Measurements from ENCODE around the gene MSX1.

Gene MSX1

DNA sequence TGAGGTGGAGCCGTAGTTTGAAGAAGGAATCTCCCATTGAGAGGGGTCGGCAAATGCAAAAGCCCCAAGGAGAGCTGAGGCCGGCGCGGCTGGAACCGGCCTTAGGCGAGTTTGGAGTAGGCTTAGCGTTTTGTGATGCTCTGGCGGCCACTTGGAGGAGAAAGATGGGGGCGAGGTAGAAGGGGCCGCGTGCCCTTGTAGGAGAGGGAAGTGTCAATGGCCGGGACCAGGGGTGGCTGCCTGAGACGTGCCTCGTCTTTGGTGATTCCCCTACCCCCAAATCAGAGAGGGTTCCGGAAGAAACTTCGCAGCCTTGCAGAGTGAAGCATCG, 11.7 kb downstream of the MSX1 start:
- DNase-seq: no peak

DNA sequence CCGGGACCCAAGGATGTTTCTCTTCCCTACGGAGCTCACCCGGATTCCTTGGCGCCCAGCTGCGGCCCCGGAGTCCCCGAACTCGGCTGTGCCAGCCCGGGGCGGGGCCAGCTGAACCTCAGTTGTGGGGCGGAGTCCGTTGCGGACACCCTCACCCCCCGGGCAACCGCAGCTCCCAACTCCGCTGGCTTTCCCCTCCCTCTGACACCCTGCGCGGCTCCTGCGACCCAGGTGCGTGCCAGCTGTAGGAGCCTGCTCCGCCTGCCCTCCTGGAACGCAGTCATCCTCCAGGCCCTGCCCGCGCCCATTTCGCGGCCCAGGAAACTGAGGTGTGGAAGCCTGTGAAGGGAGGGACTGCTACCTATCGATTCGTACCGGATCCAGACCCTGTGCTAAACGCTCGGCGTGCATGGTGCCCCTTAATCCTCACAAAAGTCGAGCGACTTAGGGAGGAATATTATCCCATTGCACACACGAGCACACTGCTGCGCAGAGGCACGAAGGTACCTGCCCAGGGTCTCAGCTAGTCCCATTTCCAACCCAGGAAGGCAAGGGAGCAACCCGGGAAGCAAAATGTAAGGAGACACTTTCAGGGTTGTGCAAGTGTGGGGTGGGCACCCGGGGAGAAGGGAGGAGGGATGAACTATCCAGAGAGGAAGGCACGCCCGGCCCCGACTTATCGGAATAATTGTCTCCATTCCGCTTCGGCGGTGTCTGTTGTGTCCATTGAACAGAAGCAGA, 12.3 kb downstream of the MSX1 start:
- DNase-seq: no peak

DNA sequence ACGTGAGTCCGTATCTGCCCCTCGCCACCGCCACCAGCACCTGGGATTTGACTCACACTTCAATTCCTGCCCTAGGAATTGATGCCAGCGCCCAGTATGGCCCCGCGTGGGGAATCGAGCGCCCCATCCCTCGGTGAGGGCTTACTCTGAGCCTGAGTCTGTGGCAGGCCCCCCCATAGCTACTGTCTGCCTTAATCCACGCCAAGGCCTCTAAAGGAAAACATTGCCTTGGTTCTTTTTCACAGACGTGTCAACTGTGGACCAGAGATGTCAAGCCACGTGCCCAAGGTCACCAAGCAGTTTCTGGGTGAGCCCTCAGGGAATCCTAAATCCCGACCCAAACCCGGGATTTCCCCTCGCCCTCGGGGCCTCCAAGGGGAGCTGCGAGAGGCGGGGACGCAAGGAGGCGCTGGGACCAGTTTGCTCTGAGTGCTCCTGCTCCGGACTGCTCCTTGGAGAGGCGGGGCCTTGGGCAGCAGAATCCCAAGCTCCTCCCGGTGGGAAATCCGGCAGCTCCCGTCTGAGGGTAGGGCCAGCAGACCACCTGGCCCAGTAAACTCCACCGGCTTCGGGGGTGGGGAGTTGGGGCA, 12.9 kb downstream of the MSX1 start:
- no peak for DNase-seq

DNA sequence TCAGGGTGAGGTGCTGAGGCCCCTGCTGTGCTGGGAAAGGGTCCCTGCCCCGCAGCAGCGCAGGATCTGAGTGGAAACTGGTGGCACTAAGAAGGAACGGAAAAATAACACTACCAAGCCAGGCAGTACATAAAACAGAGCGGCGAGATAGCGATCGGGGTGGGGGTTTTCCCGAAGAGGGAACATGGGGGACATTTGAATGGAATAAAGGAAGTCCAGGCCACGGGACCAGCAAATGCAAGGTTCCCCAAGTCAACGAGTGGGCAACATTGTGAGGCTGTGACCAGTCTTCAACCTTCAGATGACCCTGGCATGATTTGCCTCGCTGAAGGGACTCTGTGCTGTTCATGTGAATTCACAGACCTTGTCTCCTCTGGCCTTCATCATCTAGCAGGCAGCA, 13.7 kb downstream of the MSX1 start:
- DNase-seq: no peak

DNA sequence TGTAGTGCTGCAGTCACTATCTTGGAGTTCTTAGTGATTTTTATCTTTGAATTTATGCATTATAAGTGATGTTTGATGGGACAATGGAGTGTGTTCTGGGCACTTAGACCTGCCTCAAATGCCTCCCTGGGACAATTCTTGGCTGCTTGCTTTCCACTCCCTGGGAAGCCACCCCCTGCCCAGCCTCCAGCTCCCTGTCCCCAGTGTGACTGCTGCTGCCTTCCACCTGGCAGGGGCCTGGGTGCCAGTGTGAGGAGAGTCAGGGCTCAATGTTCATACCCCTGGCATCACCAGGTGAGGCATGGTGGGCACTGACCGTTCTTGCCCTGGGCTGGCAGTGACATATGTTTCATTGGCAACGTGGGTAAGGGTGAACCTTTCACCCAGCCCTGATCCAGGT, 14.8 kb downstream of the MSX1 start:
- no peak for DNase-seq

DNA sequence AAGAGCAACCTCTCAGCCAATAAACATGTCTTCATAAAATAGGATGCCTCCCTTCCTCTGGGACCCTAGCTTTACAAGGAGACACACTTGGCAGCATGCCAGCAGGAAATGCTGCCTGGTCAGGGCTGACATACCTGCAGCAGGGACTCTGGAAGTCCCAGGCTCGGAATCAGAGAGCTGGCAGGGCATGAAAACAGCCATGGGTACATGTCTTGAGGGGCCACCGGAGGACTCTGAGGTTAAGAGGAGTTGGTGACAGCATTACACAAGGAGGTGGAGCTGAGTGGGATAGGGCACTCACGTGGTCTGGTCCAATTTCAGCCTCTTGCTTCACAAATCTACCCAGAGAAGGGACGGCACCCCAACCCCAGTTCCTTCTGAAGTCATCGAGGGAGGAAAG, 15.7 kb downstream of the MSX1 start:
- no peak for DNase-seq

DNA sequence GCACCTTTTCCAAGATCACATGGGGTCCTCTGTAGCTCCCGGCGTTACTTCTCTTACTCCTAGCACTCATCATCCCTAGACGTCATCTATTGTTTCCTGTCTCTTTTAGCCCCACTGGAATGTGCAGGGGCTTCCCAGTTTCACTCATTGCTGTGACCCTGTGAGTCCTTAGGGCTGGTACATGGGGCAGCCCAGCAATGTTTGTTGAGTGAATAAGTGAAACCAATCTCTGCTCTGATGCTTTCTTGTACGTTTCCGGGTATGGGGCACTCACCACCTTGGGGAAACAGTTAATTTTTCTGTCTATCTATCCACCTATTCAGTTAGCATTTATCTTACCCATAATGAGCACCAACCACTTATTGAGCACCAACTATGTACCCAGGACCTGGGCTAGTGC, 16.1 kb downstream of the MSX1 start:
- no peak for DNase-seq

DNA sequence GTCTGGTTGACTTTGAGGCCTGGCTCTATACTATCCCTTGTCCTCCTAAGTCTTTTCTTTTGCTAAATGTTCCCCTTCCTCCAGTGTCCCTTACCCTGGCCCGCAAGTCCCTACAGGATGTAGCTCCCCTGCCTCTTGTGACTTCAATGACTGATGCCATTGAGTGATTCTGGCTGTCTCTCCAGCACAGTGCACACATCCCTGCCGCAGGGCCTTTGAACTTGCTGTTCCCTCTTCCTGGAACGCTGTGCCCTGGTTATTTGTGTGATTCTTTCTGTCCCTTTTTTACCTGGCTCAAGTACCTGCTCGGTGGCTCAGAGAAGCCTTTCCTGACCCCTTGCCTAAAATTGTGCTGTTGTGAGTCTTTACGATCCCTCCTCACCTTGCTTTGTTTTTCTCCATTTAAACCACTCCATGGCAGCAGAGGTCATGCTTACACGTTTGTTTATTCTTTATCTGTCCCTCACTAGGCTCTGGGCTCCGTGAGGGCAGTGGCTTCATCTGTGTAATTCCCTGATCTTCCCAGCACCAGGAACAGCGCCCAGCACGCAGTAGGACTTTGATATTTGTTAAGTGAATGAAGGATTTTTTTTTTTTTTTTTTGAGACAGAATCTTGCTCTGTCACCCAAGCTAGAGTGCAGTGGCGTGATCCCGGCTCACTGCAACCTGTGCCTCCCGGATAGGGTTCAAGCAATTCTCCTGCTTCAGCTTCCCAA, 17.6 kb downstream of the MSX1 start:
- DNase-seq: no peak

DNA sequence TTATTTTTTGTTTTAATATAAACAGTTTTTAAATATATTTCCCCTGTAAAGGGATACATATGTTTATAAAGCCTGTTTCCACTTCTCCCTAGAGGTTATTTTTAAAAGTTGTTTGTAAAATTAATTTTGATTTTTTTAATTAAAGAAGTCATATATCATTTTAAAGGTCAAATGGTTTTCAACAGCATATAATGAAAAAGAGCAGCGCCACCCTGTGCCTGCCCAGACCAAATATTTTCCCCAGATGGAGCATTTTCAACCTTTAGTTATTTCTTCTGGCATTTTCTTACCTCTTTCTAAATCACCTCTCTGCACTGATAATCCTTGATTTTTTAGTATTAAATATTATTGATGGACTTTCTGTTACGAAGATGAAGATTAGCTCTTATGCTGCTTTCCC, 21.0 kb downstream of the MSX1 start:
- no peak for DNase-seq

DNA sequence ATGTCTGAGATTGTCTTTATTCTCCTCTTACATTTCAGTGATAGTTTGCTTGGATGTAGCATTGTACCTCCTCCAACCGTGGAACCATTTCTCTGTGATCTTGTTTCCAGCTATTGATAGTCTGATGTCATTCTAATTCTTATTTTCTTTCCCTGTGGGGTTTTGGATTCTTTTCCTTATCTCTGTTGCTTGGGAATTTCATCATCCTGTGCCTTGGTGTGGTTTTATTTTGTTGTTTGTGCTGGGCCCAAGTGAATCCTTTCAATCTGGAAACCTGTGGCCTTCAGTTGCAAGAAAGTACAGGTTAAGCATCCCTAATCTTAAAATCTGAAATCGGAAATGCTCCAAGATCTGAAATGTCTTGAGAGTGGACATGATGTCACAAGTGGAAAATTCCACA, 22.0 kb downstream of the MSX1 start:
- DNase-seq: no peak

DNA sequence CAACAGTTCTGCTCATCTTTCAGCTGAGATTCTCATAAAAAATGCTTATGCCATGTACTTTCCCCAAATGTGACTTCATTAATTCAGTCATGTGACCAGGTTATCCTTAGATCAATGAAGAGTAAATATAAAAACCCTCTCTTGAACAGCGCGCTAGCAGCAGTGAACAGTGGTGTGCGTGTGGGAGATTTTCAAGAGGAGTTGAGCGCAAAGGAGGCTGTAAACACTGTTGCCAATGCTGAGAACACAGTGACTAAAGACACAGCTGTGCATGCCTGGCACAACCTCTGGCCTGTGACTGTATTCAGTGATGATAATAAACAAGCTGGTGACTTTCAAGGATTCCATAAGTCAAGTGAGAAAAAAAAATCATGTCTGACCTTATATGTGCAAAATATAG, 25.1 kb downstream of the MSX1 start:
- no peak for DNase-seq

DNA sequence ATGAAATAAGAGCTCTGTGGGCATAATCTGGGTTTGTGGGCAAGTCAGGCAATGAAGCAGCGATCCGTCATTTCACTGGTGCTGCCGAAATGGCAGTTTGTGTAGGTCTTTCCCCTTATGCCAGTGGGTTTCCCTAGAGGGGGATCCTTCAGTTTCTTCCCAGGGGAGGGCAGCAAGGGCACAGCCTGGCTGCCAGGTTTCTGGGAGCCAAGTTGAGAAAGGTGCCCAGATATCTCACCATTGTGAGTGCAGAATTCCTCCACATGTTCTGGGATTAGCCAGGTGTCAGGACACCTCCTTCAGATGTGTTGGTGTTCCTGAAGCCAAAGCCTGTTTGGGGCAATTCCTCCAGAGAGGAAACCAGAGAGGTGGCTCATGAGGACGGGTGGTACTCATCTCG, 28.0 kb downstream of the MSX1 start:
- DNase-seq: no peak

DNA sequence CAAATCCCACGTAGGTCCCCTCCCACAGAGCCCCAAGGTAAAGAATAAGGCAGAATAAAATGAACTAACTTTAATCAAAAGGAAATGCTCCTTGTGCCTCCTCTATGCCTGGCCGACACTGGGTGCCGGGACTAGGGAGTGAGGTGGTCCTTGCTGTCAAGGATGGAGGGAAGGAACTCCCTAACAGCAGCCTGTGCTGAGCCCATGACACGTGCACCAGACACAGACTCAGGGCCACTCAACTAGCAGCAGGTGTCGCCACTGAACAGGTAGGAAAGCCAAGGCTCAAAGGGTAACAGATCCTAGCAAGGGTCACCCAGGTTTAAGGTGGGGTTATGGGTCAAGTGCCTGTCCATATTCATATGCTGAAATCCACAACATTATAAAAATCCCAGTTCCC, 29.2 kb downstream of the MSX1 start:
- DNase-seq: no peak

DNA sequence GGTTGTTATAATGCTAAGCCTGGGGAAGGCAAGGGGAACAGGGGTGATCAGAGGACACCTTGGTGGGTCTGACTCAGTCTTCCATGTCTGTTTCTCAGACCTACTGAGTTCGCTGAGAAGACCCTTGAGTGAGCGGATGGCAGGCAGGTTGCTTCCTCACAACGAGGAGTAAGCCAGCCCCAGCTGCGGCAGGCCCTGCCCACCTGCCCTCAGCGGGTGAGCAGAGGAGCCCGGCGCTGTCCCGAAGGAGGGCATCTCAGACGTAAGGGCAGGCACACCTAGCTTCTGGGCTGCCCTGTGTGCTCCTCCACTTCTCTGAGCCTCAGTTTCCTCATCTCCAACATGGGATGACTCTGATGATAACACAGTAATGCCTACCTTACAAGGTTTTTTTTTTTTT, 30.3 kb downstream of the MSX1 start:
- no peak for DNase-seq

DNA sequence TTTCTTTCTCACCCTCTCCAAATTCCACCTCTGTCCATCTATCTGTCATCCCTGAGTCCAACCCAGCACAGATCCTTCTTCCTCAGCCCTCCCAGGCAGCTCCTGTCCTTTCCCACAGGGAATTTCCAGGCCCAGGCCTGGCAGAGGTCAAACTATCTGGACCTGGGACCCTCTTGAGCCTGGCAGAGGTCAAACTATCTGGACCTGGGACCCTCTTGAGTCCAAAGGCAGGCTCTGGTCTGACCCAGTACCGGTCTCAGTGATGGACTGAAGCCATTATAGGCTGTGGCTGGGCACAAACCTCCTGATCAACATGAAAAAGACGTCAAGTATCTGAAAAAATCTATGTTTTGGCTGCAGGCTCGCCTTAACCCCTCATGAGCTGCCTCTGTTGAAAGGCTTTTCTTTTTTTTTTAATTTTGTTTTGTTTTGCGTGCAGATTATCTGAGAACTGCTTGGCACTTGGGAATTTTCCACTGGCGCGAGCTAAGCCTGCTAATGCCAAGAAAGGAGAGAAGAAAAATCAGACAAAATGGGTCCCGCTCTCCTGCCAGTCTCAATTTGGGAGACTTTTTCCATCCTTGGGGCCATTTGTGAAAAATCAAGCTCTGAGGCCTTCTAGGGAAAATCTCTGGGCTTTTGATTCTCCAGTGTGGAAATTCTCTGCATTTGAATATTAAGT, 31.2 kb downstream of the MSX1 start:
- DNase-seq: no peak

DNA sequence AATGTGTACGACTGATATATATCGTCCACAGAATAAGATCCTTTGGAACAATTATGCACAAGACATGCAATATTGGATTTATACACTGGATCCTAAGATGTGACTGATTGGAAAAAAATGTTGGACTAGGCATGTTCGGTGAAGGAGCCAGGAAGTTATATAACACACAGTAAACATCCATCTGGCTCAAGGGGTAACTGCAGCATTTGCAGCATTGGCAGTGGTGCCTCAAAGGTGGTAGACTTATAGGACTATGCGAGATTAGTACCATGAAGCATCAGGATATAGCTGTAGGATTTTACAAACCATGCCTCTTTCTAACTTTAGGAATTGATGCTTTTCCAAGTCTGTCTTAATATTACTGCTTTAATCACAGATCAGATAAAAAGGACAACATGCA, 34.3 kb downstream of the MSX1 start:
- DNase-seq: no peak

DNA sequence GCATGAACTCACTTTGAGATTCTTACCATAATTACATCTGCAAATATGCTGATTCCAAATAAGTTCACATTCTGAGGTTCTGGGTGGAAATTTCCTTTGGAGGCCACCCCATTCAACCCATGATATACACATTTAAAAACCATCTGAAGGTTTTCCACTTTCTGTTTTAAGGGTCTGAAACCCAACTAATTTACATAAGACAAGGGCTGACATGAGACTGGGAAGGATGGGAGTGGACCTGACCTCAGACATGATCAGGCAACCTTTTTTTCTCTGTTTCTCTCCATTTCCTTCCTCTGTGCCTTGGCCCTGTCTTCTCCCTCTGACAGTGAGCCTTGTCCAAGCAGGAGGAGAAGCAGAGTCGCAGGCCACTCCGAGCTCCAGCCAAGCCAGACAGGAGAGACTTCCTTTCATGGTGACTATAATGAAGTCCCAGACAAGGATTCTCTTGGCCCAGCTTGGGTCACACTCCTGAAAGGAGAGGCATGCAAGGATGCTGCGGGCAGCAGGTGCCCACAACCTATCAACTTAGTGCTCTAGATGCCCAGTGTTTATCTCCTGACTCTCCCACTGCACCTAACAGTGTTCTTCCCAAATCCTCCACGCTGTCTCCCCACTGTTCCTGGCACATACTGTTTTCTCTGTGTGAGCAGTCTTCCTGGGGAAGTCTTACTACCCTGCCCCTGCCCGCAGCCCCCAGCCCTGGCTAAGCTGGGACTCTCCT, 39.9 kb downstream of the MSX1 start:
- no peak for DNase-seq

DNA sequence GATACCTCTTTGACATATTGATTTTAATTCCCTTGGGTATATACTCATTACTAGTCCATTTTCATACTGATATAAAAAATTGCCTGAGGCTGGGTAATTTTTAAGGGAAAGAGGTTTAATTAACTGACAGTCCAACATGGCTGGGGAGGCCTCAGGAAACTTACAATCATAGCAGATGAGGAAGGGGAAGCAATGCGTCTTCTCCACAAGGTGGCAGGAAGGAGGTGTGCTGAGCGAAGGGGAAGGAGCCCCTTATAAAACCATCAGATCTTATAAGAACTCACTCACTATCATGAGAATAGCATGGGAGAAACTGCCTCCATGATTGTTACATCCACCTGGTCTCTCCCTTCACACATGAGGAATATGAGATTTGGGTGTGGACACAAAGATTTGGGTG, 42.4 kb downstream of the MSX1 start:
- no peak for DNase-seq

DNA sequence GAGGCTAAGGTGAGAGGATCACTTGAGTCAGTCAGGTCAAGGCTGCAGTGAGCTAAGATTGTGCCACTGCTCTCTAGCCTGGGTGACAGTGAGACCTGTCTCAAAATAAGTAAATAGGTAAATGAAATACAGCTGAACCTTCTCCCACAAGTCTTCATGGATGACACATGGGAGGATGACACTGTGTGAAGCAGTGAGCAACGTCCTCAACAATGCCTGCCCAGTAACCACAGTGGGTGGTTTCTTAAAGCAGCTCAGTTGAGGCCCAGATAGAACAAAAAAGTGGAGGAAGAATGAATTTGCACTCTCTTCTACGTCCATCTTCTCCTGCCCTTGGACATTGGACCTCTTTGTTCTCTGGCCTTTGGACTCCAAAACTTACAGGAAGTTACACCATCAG, 52.7 kb downstream of the MSX1 start:
- DNase-seq: no peak

DNA sequence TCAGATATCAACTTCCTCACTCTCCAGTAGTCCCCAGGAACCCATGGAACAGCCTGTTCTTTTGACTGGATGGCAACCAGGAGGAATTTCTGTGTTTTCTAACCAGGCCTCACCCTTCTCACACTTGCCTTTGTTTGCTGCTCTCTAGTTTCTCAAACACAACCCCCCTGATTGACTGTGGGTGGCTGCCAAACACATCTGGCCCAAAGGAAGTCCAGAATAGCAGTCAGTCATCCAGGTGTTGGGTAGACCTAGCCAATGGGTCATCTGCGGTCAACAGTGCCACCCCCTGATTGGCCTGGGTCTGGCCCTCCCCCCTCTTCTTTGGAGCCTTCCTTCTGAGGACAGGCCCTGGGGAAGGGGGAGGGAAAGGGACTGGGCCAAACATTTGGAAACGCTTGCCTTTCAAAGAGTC, 53.7 kb downstream of the MSX1 start:
- no peak for DNase-seq

All from stimulated activated CD4-positive, alpha-beta T cell treated with anti-CD3 and anti-CD28 coated beads, Interleukin-2, amount 100 ng/mL, for 24 hours (primary cell).